ENCODE results near the gene NCKAP5L.

DNA sequence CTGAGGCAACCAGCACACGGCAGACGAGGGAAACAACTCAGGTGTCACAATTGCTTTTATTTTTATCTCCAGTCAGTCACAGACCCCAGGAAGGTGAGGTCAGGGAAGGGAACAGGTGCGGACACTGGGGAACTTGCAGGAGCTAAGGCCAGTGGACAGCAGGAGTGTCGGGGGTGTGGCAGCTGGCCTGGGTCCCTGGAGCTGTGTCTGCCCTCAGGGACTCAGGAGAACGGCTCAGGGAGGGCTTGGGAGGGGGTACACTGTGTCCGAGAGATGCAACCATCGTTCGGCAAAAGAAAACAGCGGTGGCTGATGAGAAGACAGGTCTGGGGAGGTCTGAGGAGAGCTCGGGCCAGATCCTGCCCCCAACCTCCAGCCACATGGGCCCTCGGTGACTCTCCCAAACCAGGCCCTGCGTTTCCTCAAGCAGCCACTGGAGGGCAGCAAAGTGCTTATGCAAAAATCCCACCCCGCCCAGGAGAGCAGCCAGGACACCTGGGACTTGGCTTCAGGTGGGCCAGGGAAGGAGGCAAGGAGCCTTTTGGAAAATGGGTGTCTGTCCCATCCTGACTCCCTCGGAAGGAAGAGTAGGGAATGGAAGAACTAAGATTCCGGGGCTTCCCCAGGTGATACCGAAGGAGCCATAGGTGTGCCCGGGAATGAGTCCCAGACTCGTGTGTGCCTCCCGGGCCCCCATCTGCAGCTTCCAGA is 38.8 kb upstream of the NCKAP5L start:
- no peak for TF ChIP-seq EZH2 (IDR thresholded peaks at IDR 0.05; ENCODE audit: low read length)
- TF ChIP-seq, protein P1, sequence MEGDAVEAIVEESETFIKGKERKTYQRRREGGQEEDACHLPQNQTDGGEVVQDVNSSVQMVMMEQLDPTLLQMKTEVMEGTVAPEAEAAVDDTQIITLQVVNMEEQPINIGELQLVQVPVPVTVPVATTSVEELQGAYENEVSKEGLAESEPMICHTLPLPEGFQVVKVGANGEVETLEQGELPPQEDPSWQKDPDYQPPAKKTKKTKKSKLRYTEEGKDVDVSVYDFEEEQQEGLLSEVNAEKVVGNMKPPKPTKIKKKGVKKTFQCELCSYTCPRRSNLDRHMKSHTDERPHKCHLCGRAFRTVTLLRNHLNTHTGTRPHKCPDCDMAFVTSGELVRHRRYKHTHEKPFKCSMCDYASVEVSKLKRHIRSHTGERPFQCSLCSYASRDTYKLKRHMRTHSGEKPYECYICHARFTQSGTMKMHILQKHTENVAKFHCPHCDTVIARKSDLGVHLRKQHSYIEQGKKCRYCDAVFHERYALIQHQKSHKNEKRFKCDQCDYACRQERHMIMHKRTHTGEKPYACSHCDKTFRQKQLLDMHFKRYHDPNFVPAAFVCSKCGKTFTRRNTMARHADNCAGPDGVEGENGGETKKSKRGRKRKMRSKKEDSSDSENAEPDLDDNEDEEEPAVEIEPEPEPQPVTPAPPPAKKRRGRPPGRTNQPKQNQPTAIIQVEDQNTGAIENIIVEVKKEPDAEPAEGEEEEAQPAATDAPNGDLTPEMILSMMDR (optimal IDR thresholded peaks at IDR 0.05 in 1 of 3, IDR thresholded peaks at IDR 0.05 in 1 of 3, conservative IDR thresholded peaks at IDR 0.05 in 1 of 3; ENCODE audit: extremely low read depth in 1 of 3, insufficient read depth in 2 of 3, low read length in 3 of 3), result peak; percentile 90 to 99 (median 96)
